Epithelial cell of esophagus (primary cell): ENCODE measurements around the gene DIDO1.
A peak's percentile ranks its signal among the peaks of the same experiment; 100 is the strongest.

Source experiments
- DNase-seq: peaks from one replicate; pipeline ENCODE4 v3.0.0; 2010; ENCODE audit warnings: low read depth
- H3K4me3 ChIP-seq: 2 replicates; pipeline ENCODE4 v1.5.1; 2011; ENCODE audit warnings: mild to moderate bottlenecking, low read length, control low read depth
- TF ChIP-seq, protein P1 (sequence below): IDR thresholded peaks from 2 replicates; pipeline ENCODE4 v1.5.1; 2011; ENCODE audit warnings: low read depth, mild to moderate bottlenecking, low read length, control low read depth, inconsistent platforms; ENCODE audit not compliant: insufficient read depth; ENCODE audit errors: missing control alignments

DIDO1 gene

DNA sequence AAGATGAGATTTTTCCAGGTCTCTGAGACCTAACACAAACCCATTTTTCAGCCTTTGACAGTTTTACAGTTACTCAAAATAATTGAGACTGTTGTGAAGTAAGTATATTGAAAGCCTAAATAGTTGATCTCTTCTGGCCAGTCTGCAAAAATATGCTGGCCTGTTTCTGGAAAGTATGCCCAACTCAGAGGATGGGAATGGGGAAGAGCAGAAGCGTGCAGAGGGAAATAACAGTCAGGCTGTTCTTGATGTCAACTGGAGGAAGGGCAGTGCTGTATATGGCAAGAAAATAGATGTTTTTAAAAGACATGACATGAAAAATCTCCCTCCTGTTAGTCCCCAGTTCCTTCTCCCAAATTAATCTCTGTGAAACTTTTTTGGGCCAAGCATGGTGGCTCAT is 15.5 kb upstream of the DIDO1 start:
- TF ChIP-seq, protein P1, sequence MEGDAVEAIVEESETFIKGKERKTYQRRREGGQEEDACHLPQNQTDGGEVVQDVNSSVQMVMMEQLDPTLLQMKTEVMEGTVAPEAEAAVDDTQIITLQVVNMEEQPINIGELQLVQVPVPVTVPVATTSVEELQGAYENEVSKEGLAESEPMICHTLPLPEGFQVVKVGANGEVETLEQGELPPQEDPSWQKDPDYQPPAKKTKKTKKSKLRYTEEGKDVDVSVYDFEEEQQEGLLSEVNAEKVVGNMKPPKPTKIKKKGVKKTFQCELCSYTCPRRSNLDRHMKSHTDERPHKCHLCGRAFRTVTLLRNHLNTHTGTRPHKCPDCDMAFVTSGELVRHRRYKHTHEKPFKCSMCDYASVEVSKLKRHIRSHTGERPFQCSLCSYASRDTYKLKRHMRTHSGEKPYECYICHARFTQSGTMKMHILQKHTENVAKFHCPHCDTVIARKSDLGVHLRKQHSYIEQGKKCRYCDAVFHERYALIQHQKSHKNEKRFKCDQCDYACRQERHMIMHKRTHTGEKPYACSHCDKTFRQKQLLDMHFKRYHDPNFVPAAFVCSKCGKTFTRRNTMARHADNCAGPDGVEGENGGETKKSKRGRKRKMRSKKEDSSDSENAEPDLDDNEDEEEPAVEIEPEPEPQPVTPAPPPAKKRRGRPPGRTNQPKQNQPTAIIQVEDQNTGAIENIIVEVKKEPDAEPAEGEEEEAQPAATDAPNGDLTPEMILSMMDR, result no peak
- no peak for DNase-seq

DNA sequence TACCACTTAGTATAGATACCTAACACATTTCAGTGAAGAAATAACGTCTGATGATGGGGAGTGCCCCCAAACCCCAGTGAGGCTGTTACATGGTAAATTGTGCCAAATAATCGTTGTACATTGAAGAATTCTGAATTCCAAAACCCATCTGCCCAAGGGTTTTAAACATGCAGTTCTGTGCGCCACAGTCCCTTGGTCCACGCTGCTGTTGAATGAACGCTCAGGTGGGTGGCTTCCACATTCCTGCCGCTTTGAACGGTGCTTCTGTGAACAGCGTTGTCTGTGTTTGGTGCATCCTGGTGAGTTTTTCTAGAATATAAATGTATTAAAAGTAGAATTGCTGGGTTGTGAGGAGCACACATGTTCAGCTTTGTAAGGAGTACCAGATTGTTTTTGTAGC is 14.6 kb upstream of the DIDO1 start:
- TF ChIP-seq, protein P1, result no peak
- no peak overlapping the region for H3K4me3 ChIP-seq
- DNase-seq, result no peak

More for the DNA sequence above, 15.5 kb upstream of the DIDO1 start:
- H3K4me3 ChIP-seq, result no peak overlapping the region

DNA sequence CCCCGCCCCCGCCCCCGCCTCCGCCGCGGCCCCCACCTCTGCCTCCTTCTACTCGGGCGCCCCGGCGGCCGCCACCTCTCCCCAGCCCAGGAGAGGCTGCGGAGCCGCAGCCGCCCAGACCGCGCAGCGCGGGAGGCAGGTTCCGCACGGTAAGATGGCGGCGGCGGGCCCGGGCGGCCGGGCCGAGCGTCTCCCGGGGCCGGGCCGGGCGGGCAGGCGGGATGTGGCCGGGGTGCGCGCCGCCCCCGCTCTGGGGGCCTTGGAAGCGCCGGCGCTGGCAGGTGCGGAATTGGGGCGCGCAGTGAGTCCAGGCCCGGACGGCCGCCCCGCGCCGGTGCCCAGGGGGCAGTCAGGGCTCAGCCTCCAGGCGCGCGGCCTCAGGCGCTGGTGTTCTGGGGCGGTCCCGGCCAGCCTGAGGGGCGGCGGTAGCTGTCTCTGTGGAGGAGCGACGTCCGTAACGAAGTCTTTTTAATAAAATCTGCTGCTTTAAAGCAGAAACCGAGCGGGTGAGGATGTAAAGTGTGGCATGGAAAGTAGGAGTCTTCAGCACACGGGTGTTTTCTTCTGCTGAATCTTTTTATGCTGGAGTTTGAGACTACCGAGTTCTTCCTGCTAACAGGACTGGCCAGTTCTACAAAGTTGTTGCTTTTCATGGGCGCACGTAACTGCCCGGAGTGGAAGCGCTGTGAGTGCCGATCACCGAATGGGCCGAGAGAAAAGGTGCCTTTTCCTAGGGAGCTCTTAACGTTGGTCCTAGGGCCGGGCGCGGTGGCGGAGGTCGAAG is 12.0 kb upstream of the DIDO1 start, which contains the start of gene GID8:
Gene GID8 (plus strand): TSS at position 43 of the 784 bp plus-strand sequence. CDS start 3,356 bp downstream, outside the sequence.
- peak; percentile 46 for DNase-seq
- H3K4me3 ChIP-seq, result peak within 1 kb of the TSS; percentile 93
- TF ChIP-seq, protein P1, result peak; percentile 2

DNA sequence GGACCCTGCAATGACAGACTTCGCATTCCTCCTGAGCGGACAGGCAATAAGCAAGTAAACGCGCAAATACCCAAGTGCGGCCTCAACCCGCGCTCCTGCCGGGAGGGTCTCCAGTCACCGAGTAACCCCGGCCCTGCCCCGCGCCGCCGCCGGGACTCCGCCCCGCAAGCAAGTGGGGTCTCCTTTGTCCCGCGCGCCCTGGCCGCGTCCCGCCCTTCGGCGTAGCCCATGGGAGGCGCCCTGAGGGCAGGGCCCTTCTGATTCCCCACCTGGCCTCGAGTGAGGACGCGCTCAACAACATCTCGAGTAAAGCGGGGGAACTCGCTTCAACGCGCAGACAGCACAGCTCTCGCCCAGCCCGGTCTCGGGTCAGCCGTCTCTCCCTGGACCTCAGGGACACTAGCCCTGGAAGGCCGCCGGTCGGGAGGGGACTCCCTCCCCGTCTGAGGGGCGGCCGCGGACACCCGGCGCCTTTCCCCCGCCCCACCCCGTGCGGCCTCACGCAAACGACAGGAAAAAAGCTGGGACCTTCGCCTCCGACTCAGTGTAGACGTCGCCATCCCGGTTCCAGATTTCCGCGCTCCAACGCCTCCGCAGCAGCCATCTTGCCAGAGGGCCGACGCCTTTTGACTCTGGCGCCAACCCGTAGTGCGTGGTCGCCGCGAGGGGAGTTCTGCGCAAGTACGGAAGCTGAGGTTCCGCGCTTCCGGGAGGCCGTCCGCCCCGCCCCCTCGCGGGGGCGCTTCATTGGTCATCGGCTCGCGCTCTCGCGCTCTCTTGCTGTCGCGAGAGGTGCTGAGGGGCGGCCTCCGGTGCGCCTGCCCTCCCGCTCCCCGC is 11.2 kb upstream of the DIDO1 start:
- DNase-seq, result peak; percentile 97
- H3K4me3 ChIP-seq, result peak overlapping the region; percentile 93
- TF ChIP-seq, protein P1, result no peak

DNA sequence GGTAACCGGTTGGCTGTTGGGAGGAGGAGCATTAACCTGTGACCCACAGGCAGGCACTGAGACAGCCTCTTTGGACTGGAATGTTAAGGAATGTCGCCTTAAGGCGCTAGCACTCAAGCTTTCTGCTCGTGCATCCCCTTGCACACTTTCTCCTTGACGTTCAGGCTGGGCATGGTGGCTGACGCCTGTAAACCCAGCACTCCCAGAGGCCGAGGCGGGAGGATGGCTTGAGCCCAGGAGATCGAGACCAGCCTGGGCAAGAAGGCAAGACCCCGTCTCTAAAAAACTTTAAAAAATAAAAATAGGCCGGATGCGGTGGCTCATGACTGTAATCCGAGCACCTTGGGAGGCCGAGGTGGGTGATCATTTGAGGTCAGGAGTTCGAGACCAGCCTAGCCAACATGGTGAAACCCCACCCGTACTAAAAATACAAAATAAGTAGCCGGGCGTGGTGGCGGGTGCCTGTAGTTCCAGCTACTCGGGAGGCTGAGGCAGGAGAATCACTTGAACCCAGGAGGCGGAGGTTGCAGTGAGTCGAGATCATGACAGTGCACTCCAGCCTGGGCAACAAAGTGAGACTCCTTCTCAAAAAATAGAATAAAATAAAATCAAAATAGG is 9.8 kb upstream of the DIDO1 start:
- no peak for DNase-seq
- TF ChIP-seq, protein P1, result no peak
- H3K4me3 ChIP-seq, result peak overlapping the region; percentile 93

DNA sequence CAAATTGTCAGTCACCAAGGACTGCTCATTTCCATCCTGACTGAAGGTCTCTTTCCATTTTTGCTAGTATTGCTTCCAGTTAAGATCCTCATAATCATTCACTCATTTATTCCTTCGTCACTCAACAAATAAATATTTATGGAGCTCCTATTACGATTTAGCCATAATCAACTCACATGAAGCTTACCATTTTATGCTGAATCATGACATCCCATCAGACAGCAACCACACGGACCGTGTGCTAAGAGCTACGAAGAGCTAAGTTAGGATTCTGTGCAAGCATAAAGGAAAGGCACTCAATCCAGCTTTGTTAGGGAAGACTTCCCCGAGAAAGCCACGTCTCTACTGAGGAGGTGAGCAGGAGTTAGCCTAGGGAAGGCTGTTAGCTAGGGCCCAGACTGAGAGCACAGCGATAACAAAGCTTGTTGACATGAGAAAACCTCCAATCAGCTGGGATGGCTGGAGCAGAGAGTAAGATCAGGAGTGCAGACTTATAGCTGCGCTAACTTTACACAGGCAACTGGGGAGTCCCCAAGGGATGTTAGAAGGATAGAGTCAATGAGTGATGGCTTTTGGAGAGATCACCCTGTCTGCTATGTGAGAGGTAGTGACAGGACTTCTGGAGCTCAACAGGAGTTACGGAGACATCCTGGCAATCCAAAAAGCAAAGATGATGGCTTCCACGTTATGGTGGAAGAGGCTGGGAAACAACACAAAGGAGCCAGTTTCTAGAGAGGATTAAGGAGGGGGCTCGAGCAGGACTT is 9.1 kb upstream of the DIDO1 start:
- H3K4me3 ChIP-seq, result no peak overlapping the region
- DNase-seq, result no peak
- TF ChIP-seq, protein P1, result no peak
